ENCODE data around the gene CAMSAP1.

The CAMSAP1 gene

DNA sequence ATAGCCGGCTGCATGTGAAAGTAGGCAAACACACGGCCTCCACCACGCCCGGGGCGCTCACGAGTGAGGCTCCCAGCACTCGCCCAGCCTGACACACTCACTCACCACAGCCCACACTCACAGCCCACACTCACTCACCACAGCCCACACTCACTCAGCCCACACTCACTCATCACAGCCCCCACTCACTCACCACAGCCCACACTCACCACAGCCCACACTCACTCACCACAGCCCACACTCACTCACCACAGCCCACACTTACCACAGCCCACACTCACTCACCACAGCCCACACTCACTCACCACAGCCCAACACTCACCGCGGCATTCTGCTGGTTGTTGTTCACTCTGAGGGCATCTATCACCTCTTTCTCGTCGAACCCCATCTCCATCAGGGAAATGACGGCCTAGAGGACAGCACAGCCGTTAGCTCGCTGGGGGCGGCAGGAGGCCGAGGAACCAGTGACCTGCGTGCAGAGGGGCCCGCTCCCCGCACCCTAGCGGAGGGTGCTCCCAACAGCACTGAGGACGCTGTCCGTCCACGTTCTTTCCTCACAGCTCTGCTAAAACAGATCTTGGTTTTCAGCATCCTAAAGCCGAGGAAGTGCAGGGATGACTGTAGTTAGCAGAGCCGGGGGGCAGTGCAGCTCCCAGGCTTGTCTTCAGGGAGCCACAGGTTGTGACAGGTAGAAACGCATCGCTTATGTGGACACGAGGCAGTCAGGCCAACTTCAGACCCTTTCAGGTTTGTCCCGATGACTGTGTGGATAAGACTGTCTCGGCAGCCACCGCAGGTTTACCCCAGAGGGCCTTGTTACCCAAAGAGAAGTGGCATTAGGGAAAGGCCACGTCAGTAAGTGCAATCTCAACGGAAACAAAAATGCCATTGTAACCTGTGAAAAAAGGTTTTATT is 32.3 kb upstream of the CAMSAP1 start:
- DNase-seq: no peak

DNA sequence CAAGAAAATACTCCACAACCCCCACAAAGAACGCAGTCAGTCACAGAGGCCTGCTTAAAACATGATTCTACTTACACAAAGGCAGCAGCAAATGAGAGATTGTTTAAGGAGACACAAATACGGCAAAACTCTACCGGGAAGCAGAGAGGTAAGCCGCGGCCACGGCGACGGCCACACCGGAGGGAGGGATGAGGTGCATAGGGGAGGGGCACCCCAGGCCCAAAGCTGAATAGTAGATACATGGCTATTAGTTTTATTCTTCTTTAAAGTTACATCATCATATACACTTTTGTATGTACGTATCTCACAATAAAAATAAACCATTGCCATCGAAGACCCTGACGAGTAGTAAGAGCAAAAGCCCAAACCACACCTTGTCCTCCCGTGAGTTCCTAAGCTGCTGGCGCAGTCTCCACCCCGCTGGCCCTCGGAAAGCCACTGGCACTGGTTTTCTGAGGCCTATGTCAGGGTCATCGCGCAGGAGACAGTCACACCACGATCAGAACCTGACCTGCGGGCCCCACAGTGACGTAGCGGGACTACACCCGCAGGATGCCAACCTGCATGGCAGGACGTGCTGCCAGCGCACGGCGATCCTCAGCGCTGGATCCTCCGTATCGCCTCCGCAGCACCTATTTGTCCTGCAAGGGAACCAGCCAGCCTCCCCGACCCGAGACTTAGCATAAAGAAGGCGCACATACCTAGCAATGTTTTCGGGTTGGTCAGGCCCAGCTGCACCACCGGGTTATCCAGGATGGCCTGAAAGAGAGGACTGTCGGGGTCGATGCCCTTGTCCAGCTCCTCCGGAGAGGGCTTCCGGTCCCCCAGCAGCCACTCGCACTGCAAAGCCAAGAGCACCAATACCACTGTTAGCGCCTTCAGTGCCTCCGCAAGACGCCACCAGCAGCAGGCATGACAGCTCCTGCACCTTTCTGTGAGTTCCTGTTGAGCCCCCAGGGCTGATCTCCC is 30.5 kb upstream of the CAMSAP1 start:
- DNase-seq: no peak

DNA sequence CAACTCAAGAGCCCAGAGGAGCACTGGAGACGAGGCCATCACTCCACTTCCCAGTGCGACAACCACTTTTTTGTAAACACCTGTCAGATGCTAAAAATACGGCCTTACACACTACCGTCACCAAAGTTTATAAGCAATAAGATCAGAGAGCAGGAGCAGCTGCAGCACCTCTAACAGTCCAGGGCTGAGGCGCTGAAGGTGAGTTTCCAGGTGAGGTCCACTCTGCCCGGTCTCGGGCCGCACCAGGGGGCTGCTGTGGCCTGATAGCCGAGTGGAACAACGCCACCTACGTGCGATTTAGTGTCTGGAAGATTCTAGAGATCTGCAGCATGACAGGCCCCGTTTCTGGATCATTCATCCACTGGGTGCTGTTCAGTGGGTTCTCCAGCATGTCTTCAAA is 25.8 kb upstream of the CAMSAP1 start:
- DNase-seq: no peak

DNA sequence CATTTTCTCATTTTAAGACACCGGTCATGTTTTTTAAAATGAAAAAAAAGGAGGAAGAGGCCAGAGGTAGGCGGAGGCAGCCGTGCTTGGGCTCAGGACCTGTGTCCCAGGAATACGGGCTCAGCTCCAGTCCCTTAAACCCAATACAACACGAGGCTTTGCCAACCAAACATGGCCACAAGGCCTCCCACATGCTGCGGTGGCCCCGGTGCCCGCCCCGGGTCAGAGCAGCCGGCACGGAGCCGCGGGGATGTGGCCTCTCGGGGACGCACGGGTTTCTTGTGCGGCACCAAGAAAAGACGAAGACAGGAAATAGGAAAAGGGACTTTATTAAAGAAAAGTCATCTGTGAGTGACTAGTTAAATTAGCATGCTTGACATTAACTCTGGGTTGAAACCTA is 25.3 kb upstream of the CAMSAP1 start:
- no peak for DNase-seq

DNA sequence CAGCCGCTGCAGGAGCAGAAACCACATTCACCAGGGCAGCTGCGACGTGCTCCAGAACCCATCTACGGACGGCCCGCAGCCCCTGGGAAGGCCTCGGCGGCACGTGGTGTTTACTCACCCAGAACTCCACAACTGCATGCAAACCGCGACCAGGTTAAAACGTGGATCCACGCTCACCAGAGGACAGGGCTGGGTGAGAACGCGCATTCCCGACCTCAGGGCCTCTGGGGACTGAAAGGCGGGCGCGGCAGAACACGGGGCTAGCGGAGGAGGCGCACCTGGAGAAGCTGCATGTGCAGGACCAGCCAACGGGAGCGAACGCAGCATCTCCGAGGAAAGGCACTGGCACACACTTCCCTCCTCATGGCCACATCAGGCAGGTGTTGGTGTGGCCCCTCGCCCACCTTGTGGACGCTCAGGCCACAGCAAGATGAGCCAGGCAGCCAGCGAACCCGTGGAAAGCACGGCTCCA is 24.0 kb upstream of the CAMSAP1 start:
- DNase-seq: no peak

DNA sequence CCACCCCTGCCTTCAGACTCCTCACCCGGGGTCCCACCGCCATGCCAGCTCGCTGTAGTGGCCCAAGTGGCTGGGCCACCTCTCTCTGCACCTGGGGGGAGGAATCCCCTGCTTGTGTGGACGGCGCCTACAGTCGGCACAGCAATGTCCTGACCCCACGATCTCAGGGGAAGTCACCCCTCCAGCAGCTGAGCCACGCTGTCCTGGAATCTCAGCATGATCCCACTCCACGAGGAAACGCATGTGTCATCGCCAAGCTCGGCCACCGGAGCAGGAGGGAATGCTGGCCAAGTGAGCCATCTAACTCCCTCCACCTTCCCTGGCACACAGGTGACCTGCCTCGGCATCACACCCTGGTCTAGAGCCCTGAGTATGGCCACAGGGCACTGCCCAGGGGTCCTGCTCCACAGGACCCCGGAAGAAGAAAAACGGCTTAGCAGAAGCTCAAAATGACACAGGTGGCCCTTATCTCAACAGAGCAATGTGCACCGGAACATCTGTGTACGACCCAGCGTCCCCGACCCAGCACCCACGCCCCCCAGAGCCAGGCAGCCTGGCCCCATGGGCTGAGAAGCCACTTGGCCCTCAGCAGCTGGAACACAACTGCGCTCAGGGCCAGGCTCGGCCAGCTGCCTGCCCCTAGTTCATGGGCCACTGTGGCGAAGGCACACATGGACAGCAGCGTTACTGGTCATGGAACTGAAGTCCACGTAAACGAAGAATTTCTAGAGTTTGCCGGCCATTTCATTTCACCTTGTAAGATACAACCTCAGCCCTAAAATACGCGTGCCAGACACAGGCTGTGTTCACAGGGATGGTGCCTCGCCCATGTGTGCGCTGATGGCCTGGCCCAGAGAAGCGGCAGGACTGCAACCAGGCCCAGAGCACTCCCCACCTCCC is 23.4 kb upstream of the CAMSAP1 start:
- DNase-seq: no peak

DNA sequence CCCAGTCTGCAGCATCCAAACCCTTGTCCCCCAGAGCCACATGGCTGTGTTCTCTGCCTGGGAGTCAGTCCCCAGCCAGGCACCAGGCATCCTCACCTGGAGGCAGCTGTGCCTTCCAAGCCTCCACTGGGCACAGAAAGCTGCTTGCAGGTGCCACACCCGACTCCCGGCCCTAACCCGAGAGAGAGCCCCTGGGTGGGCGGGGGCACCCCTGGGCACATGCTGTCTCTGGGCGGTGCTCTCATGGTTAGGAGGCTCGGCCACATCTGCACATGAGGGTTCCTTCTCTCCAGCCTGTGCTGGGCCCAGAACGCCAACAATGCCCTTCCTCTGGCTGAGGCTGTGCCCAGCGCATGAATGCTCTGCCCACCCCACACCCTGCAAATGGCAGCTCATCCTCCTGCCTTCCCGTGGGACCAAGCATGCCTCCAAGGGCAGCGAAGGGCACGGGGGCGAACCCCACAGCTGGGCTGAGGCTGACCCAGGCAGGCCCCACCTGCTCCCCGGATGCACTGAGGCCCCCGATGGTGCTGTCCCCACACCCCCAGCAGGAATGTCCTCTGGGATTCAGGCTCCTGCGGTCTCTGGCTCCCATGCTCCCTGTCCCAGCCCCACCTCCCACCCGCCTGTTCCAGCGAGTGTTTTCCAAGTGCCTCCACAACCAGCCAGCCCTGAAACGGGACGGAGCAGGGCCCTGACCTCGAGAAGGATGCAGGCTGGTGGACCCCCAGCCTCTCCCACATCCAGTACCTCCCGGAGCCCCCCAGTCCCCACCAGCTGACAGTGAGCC is 22.5 kb upstream of the CAMSAP1 start:
- no peak for DNase-seq

DNA sequence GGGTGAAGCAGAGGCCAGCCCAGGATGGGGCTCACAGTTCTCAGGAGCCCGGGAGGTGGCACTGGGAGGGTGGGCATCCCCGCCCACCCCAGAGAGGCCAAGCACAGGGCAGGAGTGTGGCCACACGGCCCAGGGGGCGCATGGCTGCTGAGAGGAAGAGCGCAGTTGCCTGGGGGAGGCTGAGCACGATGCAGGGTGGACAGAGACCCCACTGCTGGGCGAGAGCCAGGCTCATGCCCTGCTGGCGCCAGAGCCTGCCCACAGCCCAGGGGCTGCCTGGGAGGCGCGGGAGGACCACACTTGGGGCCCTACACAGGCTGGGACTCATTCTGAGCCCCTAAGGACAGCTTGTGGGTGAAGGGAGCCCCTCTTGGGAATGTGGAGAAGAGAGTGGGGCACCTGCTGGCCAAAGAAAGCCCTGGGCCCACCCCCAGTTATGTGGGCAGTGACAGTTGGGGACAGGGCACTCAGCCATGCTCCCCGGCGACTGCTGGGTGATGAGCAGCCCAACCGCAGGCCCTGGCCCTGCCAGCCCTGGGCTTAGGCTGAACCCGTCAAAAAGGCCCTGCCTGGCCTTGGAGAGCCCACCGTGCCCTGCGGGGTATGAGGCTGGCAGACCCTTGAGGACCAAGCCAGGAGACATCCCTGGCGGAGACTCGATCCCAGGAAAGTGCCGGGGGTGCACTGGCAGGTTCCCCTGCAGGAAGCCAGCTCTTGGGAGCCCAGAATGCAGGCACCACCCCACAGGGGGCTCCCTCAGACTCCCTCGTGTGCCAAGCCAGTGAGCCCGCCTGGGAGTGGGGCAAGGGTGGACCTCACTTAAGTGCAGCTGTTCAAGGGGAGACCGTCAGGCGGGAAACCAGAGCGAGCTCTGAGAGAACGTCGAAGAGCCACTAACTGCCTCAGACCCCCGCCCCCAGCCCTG is 21.6 kb upstream of the CAMSAP1 start:
- DNase-seq: no peak

DNA sequence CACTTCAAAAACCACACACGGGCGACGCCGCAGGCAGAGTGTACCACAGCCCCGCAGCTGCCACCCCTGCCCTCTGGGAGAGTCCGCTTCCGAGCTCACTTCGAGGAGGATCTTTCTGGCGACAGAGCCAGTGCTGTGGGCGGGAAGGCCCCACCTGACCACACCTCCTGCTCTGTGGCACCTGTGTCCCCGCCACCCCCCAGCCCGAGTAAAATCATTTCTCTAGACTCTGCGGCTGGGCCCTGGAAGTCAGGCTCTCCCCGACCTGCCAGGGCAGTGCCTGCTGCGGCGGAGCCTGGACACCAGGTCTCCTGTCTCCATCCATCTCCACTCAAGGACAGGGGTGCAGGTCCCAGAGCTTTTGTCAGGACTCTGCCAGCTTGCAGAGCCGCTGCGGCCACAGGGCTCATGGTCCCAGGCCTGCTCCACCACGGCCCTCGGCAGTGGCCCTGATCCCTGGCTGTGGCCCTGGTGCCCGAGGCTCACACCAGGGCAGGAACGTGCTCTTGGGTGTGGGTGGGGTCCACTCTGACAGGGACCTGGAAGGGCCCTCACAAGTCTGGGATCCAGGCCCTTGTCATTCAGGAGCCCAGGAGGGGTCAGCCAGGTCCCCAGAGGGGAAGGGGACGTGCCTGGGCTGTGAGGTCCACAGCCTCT is 20.9 kb upstream of the CAMSAP1 start:
- DNase-seq: no peak

DNA sequence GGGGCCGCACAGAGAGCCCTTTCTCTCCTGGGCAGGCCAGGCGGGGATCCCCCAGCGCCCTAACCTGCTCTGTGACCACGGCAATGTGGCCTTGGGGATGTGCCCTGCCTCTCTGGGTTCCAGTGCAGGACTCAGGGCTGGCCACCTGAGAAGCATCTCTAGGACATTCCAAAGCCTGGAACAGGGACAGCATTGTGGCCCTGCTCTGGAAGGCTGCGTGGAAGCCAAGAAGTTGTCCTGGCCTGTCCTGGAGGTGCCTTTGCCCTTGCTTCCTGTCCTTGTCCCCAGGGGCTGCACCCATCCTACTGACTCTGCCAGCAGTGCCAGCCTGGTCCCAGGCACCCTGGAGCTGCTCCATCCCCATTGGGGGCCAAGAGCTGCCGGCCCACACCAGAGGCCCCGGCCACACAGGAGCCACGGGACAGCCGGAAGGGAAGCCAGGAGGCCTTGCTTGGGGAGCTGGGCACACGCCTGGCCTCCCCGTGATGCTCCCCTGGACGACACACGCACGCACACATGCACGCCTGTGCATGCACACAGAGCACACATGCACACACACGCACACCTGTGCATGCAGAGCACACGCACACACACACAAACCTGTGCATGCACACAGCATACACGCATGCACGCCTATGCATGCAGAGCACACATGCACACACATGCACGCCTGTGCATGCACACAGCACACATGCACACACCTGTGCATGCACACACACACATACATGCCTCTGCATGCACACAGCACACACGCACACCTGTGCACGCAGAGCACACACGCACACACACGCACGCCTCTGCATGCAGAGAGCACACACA is 20.1 kb upstream of the CAMSAP1 start:
- no peak for DNase-seq

DNA sequence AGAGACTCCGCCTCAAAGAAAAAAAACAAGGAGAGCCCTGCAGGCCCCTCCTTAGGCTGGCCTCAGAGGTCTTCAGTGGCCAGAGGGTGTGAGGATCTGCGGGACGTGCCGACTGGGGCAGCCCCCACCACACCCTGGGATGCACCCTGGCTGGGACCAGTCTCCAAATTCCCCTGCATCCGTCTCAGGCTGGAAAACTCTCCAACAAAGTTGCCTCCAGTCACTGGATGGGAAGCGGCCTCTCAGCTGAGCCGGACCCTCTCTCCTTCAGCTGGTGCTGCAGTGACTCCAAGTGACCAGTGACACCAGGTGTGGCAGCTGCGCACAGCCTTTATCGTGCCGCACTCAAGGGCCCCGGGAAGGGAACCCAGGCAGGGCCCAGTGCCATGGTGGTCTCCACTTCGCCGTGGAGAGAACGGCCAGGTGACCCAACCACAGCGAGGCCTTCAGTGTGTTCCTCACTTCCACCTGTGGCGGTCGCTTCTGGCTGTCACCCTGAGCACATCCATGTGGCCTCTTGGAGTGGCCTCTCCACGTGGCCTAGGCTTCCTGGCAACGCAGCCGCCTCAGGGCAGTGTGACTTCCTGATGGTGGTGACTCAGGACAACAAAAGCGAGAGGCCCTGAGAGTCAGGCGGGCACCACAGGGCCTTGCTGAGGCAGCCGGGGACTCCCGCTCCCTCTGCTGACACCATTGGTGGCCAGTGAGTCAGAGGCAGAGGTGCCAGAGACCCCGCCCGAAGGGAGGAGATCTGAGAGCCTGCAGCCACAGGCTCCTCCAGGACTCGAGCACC is 19.3 kb upstream of the CAMSAP1 start:
- no peak for DNase-seq

DNA sequence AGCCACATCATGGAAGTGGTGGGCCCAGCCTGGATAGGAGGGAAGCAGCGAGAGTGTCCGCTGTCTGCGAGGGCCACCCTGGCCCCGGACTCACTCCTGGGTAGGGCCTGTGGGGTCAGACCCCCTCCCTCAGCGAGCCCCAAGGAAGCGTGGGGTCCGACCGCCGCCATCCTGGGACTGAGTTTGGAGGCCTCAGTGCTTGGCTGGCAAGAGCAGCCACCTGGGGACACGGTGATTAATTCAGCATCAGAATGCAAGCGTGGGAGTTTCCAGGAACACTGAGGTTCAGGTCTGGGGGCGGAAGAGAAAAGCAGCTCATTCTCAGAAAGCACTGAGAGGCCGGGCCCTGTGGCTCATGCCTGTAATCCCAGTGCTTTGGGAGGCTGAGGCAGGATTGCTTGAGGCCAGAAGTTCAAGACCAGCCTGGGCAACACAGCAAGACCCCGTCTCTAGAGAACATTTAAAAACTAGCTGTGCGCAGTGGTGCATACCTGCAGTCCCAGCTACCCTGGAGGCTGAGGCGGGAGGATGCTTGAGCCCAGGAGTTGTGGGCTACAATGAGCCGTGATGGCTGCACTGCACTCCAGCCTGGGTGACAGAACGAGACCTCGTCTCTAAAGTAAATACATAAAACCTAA is 18.3 kb upstream of the CAMSAP1 start:
- no peak for DNase-seq

DNA sequence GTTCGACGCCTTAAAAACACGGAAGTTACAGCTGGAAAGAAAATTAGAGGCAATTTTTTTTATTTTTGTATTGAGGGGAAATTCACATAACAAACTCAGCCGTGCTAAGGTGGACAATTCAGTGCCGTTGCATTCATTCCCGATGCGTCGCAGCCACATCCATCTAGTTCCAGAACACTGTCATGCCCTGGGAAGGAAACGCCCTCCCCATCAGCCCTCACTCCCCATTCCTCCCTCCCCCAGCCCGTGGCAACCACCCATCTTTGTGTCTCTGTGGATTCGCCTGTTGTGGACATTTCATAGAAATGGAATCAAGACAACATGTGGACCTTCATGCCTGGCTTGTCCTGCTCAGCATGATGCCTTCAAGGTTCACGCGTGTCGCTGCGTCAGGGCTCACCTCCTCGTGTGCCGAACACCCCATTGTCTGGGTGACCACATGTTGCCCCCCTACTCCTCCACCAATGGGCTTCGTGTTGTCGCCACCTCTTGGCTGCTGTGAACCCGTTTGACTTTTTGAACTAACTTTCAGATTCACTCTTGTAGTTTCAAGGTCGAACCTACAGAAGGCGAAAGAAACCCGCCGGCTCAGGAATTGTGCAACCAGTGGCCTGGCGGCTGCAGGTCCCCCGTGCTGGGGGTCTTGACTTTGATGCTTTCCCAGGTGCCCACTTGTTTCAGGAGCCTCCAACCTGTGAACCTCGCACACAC is 17.4 kb upstream of the CAMSAP1 start:
- DNase-seq: no peak

DNA sequence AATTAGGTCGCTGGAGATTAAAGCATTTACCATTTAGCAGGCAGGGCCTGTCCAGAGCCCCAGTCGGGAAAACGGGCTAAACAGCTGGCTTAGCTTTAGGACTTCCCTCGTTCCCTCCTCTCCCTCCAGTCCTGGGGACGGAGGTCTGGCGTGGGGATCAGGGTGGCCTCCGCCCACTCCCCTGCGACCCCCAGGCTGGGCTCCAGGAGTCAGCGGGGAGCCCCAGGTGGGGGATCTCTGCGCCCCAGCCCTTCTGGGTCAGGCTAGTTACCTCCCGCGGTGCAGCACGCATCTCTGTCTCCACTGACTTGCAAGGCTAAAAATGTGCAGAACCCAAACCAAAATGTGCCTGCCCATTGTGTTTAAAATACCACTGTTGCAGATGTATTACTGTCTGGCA is 16.2 kb upstream of the CAMSAP1 start:
- DNase-seq: no peak

DNA sequence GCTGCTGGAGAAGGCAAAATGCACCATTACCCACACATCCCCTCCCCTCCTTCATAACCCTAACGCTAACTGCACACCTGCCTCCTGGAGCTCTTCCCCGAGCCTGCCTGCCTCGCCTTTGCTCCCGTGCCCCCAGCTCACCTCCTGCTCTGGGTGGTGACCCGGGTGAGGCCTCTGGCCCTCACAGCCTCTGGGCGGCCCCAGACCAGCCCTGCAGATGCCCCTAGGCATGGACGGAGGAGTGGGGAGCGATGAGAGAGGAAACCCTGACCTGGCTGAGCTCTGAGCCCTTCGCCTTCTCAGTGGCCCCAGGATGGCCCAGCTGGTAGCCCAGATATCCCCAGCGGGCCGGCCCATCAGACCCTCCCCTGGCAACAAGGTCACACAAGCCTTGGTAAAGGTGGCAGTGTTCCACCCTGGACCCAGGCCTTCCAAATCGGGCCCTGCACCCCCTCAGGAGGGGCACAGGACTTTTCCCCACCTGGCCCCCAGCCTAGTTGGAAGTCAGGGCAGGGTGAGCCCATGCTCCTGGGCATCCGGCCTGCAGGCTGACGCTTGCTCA is 14.5 kb upstream of the CAMSAP1 start:
- no peak for DNase-seq

DNA sequence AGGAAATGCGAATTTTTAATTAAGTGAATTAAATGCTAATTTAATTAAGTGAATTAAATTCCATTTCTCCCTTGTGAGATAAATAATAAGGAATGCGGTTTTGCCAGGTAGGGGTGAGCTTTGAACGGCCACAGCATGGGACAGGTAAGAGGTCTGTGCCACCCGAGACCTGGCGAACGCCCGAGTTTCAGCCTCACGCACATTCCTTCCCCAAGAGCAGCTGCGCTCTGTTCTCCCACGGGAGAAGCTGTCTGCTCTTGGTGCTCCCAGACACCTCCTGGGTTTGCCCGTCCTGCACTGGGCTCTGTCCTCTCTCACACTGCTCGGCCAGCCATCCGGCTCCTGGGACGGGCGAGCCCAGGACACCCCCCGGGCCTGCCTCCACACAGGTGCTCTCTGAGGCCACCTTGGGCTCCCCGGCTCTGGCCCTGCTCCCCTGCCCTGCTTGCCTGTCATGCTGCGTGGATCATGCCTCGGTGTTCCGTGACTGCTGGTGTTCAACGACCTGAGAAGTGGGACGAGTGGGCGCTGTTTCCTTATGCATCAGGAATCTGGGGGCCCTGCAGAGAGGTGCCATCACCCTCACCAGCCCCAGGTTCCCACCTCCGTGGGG is 13.7 kb upstream of the CAMSAP1 start:
- DNase-seq: no peak

Measured in NCI-H510A treated with DMSO at 0.1 percent for 48 hours (cell line).